GM12891 (cell line): ENCODE data around the gene UNC13B.

ENCODE experiments used
- DNase-seq: peaks from one replicate; pipeline ENCODE4 v3.0.0; 2011; ENCODE audit warnings: low spot score; ENCODE audit not compliant: insufficient read length
- FAIRE-seq: peaks from 2 replicates; lab custom pipeline; 2011; peaks lifted over from hg19 to GRCh38; lab: Jason Lieb, UNC
- PAX5 ChIP-seq: IDR thresholded peaks from 2 replicates; pipeline ENCODE4 v1.6.1; 2011; ENCODE audit warnings: low read length, moderate library complexity, mild to moderate bottlenecking; ENCODE audit not compliant: insufficient read depth, severe bottlenecking
- POLR2A ChIP-seq: IDR thresholded peaks from 2 replicates; pipeline ENCODE4 v1.6.1; 2011; ENCODE audit warnings: low read depth, low read length, control low read depth
- POLR2AphosphoS5 ChIP-seq: IDR thresholded peaks from 2 replicates; pipeline ENCODE4 v1.6.1; 2011; ENCODE audit warnings: low read depth, low read length, control low read depth
- POU2F2 ChIP-seq: IDR thresholded peaks from 2 replicates; pipeline ENCODE4 v1.6.1; 2011; ENCODE audit warnings: low read depth, mild to moderate bottlenecking, control low read depth, low read length, moderate library complexity
- SPI1 ChIP-seq: IDR thresholded peaks from 2 replicates; pipeline ENCODE4 v1.6.1; 2011; ENCODE audit warnings: low read depth, low read length, control low read depth
- TAF1 ChIP-seq: IDR thresholded peaks from 2 replicates; pipeline ENCODE4 v1.6.1; 2011; ENCODE audit warnings: low read depth, low read length, control low read depth

UNC13B gene

GRCh38 chr9:35277628-35278359 lies 116.0 kb downstream of the UNC13B start:
- FAIRE-seq (no peak), DNase-seq (no peak)
- TF ChIP-seq POLR2A (no peak), POLR2AphosphoS5 (no peak), SPI1 (no peak), TAF1 (no peak), PAX5 (no peak), POU2F2 (no peak)

DNA sequence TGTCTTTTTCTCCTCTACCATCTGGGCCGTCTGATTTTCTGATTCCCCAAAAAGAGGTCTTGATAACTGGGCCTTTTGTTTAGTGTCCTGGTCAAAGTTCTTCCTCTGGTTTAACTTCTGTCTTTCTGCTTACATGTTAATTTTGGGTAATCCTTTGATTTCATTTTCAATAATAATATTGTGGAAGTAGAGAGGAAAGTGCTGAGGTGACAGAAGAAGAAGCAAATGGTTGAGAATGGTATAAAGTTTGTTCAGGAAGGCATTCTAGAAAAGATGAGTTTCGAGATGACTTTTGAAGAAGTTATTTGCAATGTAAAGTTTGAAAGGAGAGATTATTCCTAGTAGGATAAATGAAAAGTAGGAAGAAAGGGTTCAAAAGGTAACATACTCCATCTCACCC lies 118.1 kb downstream of the UNC13B start:
- TF ChIP-seq POLR2A (no peak), TAF1 (no peak), SPI1 (no peak), PAX5 (no peak), POLR2AphosphoS5 (no peak), POU2F2 (no peak)
- no peak for FAIRE-seq
- no peak for DNase-seq

- TF ChIP-seq POLR2AphosphoS5: no peak
- FAIRE-seq (no peak), DNase-seq (no peak)
These were observed 118.6 kb downstream of the UNC13B start for GRCh38 chr9:35280399-35280798.

- TF ChIP-seq POLR2AphosphoS5: no peak
These were observed 123.9 kb downstream of the UNC13B start for GRCh38 chr9:35285731-35286130.

DNA sequence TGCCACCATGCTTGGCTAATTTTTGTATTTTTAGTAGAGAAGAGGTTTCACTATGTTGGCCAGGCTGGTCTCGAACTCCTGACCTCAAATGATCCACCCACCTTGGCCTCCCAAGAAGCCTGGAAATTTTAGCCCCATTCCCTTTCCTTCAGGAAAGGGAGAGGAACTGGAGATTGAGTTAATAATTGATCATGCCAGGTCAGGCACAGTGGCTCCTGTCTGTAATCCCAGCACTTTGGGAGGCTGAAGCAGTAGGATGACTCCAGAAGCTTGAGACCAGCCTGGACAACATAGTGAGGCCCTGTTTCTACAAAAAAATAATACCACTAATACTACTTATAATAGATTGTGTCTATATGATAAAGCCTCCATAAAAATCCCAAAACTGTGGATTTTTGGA lies 124.6 kb downstream of the UNC13B start:
- no peak for DNase-seq
- FAIRE-seq: no peak
- no peak for TF ChIP-seq POU2F2
- TF ChIP-seq PAX5: no peak
- TF ChIP-seq SPI1: no peak
- TF ChIP-seq TAF1: no peak
- no peak for TF ChIP-seq POLR2AphosphoS5
- no peak for TF ChIP-seq POLR2A

More at GRCh38 chr9:35285731-35286130, 123.9 kb downstream of the UNC13B start:
- FAIRE-seq (no peak), DNase-seq (no peak)

DNA sequence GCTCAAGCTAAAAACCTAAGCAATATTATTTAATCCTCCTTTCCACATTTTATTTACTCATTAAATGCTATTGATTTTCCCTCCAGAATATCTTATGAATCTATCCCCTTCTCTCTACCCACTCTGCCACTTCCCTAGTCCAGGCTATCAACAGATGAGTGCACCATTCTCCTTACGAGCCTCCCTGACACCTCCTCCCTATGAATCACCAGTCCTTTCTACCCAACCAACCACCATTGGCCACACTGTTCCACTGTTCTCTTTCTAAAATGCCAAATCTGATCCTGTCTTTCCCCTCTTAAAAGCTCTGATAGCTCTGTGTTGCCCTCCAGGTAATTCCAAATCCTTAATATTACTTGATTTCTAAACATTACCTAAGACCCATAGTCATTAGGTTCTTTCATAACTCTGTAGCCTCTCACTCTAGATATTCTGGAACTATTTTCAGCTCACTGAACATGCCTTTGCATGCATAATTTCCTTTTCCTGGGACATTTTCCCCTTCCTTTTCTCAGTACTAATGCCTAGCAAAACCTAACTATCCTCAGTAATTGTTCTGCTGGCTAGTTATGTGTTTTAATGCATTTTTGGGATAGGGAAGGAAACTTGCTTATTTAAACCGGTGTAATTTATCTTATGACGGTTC lies 126.3 kb downstream of the UNC13B start:
- TF ChIP-seq TAF1: no peak
- no peak for TF ChIP-seq POU2F2
- FAIRE-seq (no peak), DNase-seq (no peak)

GRCh38 chr9:35288778-35289177 lies 127.0 kb downstream of the UNC13B start:
- FAIRE-seq: no peak
- no peak for DNase-seq
- TF ChIP-seq TAF1: no peak
- no peak for TF ChIP-seq PAX5
- no peak for TF ChIP-seq POU2F2
- TF ChIP-seq SPI1: no peak
- no peak for TF ChIP-seq POLR2A
- TF ChIP-seq POLR2AphosphoS5: no peak

GRCh38 chr9:35293376-35293964 lies 131.7 kb downstream of the UNC13B start:
- no peak for TF ChIP-seq TAF1
- no peak for TF ChIP-seq POLR2AphosphoS5
- TF ChIP-seq SPI1: no peak
- no peak for TF ChIP-seq PAX5
- TF ChIP-seq POU2F2: no peak
- TF ChIP-seq POLR2A: no peak
- no peak for FAIRE-seq
- no peak for DNase-seq

GRCh38 chr9:35294066-35294465 lies 132.3 kb downstream of the UNC13B start:
- DNase-seq: no peak
- FAIRE-seq: no peak
- TF ChIP-seq TAF1 (no peak), POLR2A (no peak), POU2F2 (no peak), POLR2AphosphoS5 (no peak), PAX5 (no peak), SPI1 (no peak)

- no peak for DNase-seq
- FAIRE-seq: no peak
- TF ChIP-seq POU2F2 (no peak), PAX5 (no peak), POLR2AphosphoS5 (no peak), SPI1 (no peak), TAF1 (no peak)
These were observed 132.7 kb downstream of the UNC13B start for GRCh38 chr9:35294556-35294955.

GRCh38 chr9:35295369-35296036 lies 133.7 kb downstream of the UNC13B start:
- FAIRE-seq (no peak), DNase-seq (no peak)
- TF ChIP-seq TAF1 (no peak), POLR2AphosphoS5 (no peak), POLR2A (no peak), POU2F2 (no peak), PAX5 (no peak), SPI1 (no peak)
